Embryonic facial prominence (tissue), 1 donor: Measurements from ENCODE around the gene AGFG2.
"Not testable (repeated sequence)": the region's sequence is repeated elsewhere in the genome, so short reads cannot be mapped to it uniquely, and the experiment has no call there.

Experiments
- DNase-seq: peaks from one replicate; pipeline ENCODE4 v3.0.0-alpha.2; 2016; ENCODE audit errors: extremely low spot score

AGFG2 gene

GRCh38 chr7:100548446-100548845 is 9.4 kb downstream of the AGFG2 start:
- DNase-seq = not testable (repeated sequence)

DNA sequence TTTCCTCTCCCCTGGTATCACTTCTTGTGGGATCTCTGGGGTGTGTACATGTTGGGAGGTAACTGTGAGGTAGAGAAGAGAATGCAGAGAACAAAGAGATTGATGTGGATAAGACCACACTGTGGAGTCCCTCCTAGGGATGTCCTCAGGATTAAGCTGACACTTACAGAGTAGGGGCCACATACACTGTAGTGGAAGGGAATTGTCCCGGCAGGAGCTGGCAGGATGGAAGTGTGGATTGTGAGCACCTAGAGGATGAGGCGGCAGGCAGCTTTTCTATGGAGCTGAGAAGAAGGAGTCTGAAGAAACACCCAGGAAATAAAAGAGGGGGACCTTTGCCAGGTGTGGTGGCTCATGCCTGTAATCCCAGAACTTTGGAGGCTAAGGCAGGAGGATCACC is 13.5 kb downstream of the AGFG2 start:
- no peak for DNase-seq

DNA sequence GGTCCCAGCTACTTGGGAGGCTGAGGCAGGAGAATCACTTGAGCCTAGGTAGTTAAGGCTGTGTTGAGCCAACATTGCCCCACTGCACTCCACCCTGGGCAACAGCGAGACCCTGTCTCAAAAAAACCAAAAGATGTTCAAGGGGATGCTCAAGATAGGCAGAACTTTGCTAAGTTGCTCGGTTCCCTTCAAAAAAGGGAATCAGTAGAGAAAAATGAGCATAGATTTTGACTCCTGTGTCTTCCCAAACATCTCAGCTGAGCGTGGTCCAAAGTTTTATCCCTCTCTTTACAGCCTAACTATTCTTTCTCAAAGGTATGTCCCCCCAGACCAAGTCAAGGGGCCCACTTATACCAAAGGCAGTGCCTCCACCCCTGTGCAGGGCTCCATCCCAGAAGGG is 14.0 kb downstream of the AGFG2 start:
- no peak for DNase-seq

- DNase-seq = no peak
Measured at GRCh38 chr7:100555701-100556100, 16.7 kb downstream of the AGFG2 start.

GRCh38 chr7:100556541-100556940 is 17.5 kb downstream of the AGFG2 start:
- no peak for DNase-seq

DNA sequence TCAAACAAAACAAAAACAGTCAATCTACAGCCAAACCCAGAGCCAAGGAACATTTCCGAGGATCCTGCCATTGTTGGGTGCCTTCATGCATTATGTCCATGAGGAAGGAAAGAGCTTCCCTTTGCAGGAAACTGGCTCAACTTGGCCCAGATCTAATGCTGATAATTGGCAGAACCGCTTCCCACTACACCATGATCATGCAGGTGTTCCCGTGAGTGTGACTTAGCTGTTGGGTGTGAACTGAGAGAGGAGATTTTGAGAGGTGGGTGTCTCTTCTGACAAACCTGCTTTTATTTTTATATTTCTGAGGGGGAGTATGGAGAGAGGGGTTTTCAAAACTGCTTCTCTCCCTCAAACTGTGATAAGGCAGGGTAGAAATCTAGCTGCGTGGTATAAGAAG is 20.1 kb downstream of the AGFG2 start:
- no peak for DNase-seq

GRCh38 chr7:100561491-100562194 is 22.6 kb downstream of the AGFG2 start:
- no peak for DNase-seq

DNA sequence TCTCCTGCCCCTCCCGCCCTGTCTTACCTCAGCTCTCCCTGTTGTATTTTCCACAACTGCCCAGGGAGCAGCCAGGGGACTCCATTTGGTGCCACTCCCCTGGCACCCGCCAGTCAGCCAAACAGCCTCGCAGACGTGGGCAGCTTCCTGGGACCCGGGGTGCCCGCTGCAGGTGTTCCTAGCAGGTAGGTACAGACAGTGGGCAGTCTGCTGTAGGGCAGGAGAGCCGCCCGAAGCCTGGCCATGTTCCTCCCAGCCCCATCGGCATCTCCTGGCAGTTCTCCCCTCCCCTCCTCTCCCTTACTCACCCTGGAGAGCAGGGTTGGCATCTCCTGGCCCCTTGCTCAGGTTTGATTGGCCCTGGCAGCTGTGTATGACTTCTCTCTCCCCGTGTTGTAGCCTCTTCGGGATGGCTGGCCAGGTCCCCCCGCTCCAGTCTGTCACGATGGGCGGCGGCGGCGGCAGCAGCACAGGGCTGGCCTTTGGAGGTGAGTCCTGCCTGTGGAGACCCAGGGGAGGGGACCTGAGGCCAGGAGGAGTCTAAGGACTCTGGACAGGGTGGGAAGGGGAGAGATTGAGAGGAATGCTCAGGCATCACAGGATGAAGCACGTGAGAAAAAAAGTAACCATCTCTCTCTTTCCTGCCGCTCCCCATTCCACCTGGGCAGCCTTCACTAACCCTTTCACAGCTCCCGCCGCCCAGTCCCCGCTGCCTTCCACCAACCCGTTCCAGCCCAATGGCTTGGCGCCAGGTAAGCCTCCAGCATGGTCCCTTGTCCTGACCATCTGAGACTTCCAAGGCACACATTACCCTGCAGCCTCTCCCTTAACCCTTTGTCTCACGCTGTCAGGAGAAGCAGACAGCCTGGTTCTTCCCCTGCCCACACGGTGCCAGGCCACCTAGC is 23.4 kb downstream of the AGFG2 start:
- no peak for DNase-seq

DNA sequence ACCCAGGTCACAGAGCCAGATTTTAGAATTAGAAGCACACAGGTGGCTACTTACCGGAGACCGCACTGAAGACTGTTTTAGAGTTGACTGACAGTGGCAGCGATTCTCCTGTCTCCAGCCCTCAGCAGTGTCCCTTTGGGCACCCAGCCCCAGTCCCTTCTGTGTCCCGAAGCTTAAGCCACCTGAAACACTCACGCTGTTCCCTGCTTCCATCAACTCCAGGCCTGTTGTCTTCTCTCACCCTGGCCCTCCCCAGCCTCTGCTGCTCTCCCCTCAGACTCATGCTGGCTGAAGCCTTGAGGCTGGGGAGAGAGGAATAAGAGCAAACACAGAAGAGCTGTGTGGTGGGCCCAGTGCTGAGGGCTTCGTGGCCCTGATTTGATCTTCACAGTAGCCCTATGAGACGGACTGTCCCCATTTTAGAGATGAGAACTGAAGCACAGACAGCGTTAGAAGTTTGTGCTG is 24.1 kb downstream of the AGFG2 start:
- DNase-seq = no peak

DNA sequence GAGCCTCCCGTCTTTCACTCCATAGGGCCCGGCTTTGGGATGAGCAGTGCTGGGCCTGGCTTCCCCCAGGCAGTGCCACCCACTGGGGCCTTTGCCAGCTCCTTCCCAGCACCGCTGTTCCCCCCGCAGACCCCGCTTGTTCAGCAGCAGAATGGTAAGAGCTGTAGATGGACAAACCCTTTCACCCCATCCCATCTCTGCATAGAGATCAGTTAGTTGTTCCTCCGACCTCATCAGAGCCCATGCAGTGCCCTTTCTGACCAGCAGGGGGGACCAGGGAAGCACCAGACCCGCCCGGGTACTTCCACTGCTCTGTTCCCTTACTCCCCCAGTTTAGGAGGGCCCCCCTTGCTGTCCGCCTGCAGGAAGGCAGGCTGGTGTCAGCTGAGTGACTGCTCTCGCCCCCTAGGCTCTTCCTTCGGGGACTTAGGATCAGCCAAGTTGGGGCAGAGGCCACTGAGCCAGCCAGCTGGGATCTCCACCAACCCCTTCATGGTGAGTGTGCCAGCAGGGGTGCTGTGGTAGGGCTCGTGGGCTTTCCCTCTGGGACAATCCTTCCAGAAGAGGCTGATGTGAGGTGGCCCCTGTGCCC is 24.9 kb downstream of the AGFG2 start:
- DNase-seq = no peak

DNA sequence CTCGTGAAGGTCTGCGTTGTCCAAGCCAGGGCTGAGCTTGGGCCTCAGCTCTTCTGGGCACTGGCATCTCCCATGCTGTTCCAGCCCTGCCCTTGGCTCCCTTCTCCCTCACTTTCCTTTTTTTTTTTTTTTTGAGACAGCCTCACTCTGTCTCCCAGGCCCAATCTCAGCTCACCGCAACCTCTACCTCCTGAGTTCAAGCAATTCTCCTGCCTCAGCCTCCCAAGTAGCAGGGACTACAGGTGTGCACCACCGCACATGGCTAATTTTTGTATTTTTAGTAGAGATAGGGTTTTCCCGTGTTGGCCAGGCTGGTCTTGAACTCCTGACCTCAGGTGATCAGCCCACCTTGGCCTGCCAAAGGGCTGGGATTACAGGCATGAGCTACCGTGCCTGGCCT is 25.4 kb downstream of the AGFG2 start:
- not testable (repeated sequence) for DNase-seq

DNA sequence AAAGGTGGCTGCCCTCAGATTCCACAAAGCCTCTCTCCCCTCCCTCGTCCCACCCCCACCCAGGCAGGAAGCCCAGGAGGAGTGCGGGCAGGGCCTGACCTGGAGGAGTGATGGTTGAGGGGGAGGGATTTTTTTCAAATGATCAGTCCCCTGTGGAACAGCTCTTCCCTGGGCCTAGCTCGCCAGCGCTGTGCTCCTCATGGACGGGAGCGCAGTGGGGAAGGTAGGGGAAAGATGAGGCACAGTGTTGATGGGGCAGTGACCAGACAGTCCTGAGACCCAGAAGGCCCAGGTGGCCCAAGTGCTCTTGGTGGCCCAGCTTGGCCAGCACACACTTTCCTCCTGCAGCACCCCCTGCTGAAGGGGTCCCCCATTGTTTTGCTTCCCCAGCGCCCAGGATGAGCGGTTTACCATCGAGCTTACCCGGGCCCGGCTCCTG is 26.1 kb downstream of the AGFG2 start:
- no peak for DNase-seq

DNA sequence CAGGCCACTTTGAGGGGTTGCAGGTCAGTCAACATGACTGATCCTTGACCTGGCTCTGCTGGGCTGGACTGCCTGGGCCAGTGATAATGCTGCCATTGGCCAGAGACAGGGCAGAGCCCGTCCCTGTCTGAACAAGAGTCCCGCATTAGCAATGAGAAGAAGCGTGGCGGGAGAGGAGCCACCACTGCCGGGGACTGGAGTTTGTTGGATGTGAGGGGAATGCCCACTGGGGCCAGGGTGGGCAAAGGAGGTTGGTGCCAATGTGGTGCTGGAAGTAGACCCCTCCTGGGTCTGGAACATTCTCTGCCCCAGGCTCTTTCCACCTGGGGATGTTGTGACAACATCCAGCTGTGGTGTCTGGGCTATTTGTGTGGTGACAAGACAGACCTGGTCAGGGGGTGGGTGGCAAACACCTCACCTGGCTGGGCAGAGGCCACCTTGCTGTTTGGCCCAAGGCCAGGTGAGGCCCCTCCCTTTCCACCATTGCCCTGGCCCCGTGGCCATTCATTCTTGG is 27.1 kb downstream of the AGFG2 start:
- no peak for DNase-seq

DNA sequence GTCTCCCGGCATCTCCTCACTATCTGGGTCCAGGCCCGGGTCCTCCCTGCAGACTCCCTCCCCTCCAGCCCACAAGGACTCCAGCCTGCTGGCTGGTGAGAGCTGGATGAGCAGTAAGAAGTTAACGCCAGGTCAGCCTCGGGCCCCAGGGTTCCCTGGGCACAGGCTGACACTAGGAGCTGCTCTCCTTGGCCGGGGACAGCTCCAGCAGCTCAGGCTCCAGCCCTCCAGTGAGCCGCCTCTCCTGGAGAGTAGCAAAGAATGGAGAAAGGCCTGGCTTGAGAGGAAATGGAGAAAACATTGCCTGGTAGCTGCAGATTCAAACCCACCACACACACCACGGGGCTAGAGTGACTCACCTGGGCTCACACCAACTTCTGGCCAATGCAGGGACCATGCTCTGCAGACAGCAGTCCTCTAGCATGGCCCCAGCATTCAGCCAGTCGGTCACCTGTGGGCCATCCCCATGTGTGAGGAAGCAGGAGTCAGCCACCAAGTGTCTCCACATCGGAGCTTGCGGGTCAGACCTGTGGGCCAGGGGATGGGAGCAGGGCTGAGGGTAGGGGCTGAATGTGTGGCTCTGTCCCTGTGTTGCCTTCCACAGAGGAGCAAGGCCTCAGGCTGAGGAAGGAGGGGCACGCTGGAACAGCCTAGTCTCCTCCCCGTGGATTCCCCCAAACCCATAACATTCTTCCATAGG is 28.2 kb downstream of the AGFG2 start:
- no peak for DNase-seq

DNA sequence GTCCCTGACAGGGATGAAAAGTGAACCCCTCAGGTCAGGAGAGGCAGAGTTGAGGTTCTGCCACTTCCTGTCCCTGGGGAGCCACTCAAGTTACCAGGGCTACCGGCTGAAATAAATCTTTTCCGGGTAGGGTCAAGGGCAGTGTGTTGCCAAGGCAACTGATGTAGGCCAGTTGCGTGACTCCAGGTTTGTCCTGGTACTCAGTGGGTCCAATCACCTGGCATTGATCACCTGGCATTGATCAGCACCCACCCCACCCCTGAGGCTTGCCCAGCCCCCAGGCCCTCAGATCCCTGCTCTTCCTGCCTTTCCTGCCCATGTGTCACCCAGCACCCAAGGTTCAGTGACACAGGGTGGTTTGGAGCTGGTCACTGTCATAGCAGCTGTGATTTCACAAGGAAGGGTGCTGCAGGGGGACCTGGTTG is 28.8 kb downstream of the AGFG2 start:
- DNase-seq = no peak

- no peak for DNase-seq
Measured at GRCh38 chr7:100568176-100568895, 29.3 kb downstream of the AGFG2 start.

DNA sequence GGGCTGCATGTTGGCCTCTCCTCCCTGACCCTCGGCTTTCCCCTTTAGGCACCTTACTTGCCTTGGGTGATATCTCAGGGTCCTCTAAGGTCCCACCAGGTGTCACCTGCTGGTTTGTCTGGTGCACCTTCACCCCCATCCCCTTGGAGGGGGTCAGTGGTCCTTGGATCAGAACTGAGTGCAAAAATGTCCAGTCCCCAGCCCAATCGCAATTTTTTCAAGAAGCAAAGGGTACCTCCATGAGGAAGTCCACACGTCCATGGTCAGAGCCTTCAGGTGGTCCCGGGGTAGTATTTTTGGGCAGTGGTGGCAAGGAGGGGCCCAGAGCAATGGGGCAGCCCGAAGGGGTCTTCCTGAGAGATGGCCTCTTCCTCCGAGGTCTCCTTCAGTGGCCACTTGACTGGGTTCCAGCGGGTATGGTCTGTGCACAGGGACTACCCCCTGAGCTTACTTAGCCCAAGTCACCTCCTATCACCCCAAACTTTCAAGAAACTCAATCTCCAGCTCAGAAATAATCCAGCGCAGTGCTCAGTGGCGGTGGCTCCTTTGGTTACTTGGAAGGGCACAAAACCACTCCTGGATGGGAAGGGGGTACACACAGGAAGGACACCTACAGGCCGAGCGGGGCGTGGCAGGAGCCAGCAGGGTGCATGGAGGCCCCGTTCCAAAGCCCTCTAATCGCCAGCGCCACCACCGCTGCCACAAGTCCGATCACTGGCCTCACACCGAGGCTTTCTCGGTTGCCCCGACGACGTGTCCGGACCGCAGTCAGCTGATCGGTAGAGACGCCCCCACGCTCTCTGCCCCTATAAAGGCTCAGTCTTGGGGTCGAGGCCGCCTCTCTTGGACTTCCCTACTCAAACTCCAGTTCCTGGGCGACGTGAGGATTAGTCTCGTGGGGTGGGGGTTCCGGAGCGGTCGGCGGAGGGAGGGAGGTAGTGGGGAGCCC is 30.2 kb downstream of the AGFG2 start:
- no peak for DNase-seq

GRCh38 chr7:100570954-100571828 is 32.2 kb downstream of the AGFG2 start:
- DNase-seq = no peak

- no peak for DNase-seq
Measured at GRCh38 chr7:100571829-100572116, 32.8 kb downstream of the AGFG2 start.
